Measurements from ENCODE around the gene TGM1. TPM values are rescaled to one million over a fixed set of nuclear protein-coding genes. Genes with fewer than 3 reads are reported as not detected.

The TGM1 gene
- total RNA-seq, 1 donor from 2014 or later = 10.2 TPM

DNA sequence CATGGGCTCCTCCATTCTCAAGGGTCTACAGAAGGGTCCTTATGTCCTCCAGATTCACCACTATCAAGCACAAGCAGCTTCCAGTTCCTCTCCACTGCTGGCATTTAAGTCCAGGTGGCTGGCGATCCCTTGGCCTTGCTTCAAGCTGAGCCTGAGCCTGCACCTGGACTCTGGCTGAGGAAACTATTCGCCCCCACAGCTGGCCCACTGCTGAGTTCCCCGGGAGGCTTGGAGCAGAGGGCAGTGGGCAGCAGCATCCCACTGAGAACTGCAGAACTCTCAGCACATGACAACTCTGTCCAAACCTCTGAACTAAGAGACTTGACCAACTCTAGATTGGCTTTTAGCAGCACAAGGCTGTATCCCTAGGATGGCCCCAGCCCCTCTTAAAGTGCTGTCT lies 19.8 kb upstream of the TGM1 start:
- H3K27me3 Mint-ChIP-seq (ENCODE audit: low read depth) = no peaks in the 10 kb centered on the region
- H3K36me3 Mint-ChIP-seq = no peaks in the 10 kb centered on the region
- DNase-seq (ENCODE audit: low spot score in 2 of 2, unreplicated experiment in 2 of 2) = no peak
- H3K4me1 Mint-ChIP-seq = peaks cover 26% of the 10 kb centered on the region
- no peak for TF ChIP-seq CTCF (IDR thresholded peaks at IDR 0.05; ENCODE audit: unreplicated experiment)
- H3K4me3 Mint-ChIP-seq = no peak overlapping the region
- H3K27ac Mint-ChIP-seq = no peak overlapping the region
- no peaks in the 10 kb centered on the region for H3K9me3 Mint-ChIP-seq

DNA sequence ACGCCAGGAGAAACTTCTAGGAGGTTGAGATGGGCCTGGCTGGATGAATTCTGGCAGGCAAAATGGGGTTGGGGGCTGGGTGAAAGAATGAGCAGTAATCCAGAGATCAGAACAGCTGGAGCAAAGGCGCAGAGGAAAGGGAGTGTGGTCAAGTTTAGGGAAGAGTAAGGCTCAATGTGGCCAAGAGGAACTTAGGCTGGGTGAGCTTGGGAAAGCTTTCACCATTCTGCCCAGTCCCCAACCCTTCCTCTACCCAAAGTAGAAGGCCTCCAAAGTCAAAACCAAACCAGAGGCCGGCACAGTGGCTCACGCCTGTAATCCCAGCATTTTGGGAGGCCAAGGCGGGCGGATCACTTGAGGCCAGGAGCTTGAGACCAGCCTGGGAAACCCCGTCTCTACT lies 18.7 kb upstream of the TGM1 start:
- Mint-ChIP-seq H3K27me3 (ENCODE audit: low read depth) (no peaks in the 10 kb centered on the region), H3K4me3 (no peak overlapping the region), H3K36me3 (no peaks in the 10 kb centered on the region), H3K27ac (no peak overlapping the region), H3K4me1 (peaks cover 26% of the 10 kb centered on the region), H3K9me3 (no peaks in the 10 kb centered on the region)
- DNase-seq (ENCODE audit: low spot score in 2 of 2, unreplicated experiment in 2 of 2) = no peak
- no peak for TF ChIP-seq CTCF (IDR thresholded peaks at IDR 0.05; ENCODE audit: unreplicated experiment)

- TF ChIP-seq CTCF (IDR thresholded peaks at IDR 0.05; ENCODE audit: unreplicated experiment) = no peak
- Mint-ChIP-seq H3K4me3 (no peak overlapping the region), H3K36me3 (no peaks in the 10 kb centered on the region), H3K9me3 (no peaks in the 10 kb centered on the region), H3K27ac (no peak overlapping the region), H3K27me3 (ENCODE audit: low read depth) (no peaks in the 10 kb centered on the region), H3K4me1 (peaks cover 22% of the 10 kb centered on the region)
- DNase-seq (ENCODE audit: low spot score in 2 of 2, unreplicated experiment in 2 of 2) = no peak
Measured at GRCh38 chr14:24280797-24281460, 18.0 kb upstream of the TGM1 start.

DNA sequence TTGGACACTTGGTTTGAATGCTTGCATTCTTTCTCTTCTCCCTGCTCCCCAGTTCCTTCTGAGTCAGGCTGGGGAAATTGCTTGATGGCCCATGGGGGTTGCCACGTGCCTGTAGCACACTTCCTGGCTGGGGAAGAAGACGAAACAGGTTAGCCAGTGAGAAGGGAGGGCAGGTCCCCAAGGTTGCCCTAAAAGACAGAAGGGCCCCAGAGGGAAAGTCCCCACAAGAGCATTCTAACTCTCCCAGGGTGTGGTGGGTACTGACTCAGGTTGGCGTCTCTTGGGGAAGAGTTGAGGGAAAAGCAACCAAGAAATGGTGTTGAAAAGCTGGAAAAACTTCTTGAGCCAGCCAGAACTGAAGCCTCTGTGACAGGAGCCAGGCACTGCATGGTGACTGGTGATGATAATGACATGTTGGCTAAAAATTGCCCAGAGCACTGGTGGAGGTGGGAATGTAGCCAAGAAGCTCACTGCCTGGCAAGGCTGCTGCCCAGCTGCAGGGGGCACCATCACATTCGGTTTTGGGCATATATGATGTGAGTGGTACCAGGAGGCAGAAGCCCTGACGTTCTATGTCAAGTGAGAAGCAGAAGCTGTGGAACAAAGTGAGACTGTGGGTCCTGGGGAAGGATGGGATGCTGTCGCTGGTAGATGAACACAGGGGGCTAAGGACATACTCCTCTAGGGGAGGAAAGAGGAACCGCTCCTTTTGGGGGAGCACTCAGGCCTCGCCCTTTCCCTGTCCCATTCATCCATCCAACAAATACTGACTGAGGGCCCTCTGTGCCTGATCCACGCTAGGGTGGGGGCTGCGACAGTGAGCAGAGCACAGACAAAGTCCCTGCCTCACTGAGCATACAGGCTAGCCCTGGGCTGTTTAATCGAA lies 16.6 kb upstream of the TGM1 start:
- H3K4me3 Mint-ChIP-seq = no peak overlapping the region
- no peaks in the 10 kb centered on the region for H3K36me3 Mint-ChIP-seq
- H3K27me3 Mint-ChIP-seq (ENCODE audit: low read depth) = no peaks in the 10 kb centered on the region
- no peaks in the 10 kb centered on the region for H3K9me3 Mint-ChIP-seq
- no peak for DNase-seq (ENCODE audit: low spot score in 2 of 2, unreplicated experiment in 2 of 2)
- no peak for TF ChIP-seq CTCF (IDR thresholded peaks at IDR 0.05; ENCODE audit: unreplicated experiment)
- no peak overlapping the region for H3K27ac Mint-ChIP-seq
- peaks cover 12% of the 10 kb centered on the region for H3K4me1 Mint-ChIP-seq

DNA sequence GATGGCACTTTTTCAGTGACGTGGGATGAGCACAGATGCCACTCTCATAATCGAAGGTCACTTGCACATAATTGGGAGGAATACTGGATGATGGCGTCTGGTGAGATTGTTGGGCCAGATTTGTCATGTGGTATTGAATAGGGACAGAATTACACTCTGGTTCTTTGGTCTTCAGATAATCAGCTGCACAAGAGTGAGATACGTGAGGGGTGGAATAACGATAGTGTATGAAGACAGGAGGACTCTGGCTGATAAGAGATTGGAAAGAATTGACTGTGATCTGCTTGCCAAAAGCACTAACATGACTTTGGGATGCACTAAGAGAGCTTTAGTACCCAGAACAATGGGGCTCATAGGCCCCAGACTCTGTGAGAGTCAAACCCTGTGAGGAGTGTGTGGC lies 15.4 kb upstream of the TGM1 start:
- DNase-seq (ENCODE audit: low spot score in 2 of 2, unreplicated experiment in 2 of 2) = no peak
- Mint-ChIP-seq H3K9me3 (no peaks in the 10 kb centered on the region), H3K27me3 (ENCODE audit: low read depth) (no peaks in the 10 kb centered on the region), H3K36me3 (no peaks in the 10 kb centered on the region), H3K27ac (no peak overlapping the region), H3K4me3 (no peak overlapping the region), H3K4me1 (peaks cover 13% of the 10 kb centered on the region)
- no peak for TF ChIP-seq CTCF (IDR thresholded peaks at IDR 0.05; ENCODE audit: unreplicated experiment)

All from mesothelial cell of epicardium (in vitro differentiated cells).